BE2C (cell line): Measurements from ENCODE around the gene PGRMC2.

Source experiments
- DNase-seq: peaks from one replicate; pipeline ENCODE4 v3.0.0-alpha.2; 2020
- H3K27me3 ChIP-seq: fragments of 250-450 bp; sonication (Bioruptor Pico); 2 replicates; pipeline ENCODE4 v1.5.1; 2020; ENCODE audit warnings: mild to moderate bottlenecking
- H3K36me3 ChIP-seq: fragments of 250-450 bp; sonication (Bioruptor Pico); 2 replicates; pipeline ENCODE4 v1.5.1; 2020; ENCODE audit warnings: mild to moderate bottlenecking
- H3K4me1 ChIP-seq: fragments of 250-450 bp; sonication (Bioruptor Pico); 2 replicates; pipeline ENCODE4 v1.5.1; 2020
- H3K4me3 ChIP-seq: 2 replicates; pipeline ENCODE4 v1.5.1; 2011; ENCODE audit warnings: low read depth, low read length
- H3K9me3 ChIP-seq: fragments of 250-450 bp; sonication (Bioruptor Pico); 2 replicates; pipeline ENCODE4 v1.5.1; 2020
- TF ChIP-seq, protein P1 (sequence below): IDR thresholded peaks from 2 replicates; pipeline ENCODE4 v1.5.1; 2012; ENCODE audit warnings: mild to moderate bottlenecking, low read depth, low read length

Gene PGRMC2

DNA sequence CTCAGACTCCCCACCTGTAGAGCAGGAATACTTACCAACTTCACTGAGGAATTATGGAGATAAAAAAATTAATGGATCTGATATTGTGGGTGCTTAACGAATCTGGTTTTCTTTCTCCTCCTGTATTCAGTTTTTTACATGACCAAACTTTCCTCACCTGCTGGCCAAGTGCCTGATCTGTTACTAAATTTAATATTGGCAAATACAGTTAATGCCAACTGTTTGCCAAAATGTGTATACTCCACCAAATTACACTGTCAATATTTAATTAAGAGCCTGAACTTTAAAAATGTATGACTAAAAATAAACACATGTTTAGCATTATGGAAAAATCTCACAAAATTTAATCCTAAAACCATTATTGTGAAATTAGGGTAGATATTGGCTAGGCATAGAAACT, 3.3 kb downstream of the PGRMC2 start:
- TF ChIP-seq, protein P1, sequence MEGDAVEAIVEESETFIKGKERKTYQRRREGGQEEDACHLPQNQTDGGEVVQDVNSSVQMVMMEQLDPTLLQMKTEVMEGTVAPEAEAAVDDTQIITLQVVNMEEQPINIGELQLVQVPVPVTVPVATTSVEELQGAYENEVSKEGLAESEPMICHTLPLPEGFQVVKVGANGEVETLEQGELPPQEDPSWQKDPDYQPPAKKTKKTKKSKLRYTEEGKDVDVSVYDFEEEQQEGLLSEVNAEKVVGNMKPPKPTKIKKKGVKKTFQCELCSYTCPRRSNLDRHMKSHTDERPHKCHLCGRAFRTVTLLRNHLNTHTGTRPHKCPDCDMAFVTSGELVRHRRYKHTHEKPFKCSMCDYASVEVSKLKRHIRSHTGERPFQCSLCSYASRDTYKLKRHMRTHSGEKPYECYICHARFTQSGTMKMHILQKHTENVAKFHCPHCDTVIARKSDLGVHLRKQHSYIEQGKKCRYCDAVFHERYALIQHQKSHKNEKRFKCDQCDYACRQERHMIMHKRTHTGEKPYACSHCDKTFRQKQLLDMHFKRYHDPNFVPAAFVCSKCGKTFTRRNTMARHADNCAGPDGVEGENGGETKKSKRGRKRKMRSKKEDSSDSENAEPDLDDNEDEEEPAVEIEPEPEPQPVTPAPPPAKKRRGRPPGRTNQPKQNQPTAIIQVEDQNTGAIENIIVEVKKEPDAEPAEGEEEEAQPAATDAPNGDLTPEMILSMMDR, result no peak
- peaks cover 7% of the 10 kb centered on the region; the same call in 1 of the 2 replicates for H3K36me3 ChIP-seq
- H3K27me3 ChIP-seq, result no peaks in the 10 kb centered on the region
- DNase-seq, result no peak
- H3K4me1 ChIP-seq, result no peaks in the 10 kb centered on the region
- no peaks in the 10 kb centered on the region for H3K9me3 ChIP-seq
- no peak overlapping the region for H3K4me3 ChIP-seq

DNA sequence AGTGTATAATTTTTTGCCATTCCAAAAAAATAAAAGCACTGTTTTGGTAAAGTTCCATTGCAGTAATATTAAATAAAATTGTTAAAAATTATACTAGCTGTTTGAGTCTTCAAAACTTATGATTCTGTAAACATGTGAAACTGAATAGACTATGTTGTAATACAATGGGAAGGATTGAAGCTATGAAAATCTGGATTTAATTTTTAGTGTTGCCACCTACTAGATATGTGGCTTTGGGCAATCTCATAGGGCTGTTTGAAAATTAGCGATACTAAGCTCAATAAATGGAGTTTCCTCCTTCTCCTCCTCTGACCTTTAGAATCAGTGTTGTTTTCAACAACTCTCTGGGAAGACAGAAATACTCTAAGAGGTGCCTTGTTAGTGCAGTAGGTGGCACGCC, 4.5 kb downstream of the PGRMC2 start:
- Histone ChIP-seq H3K36me3 (peaks cover 7% of the 10 kb centered on the region; the same call in 1 of the 2 replicates), H3K27me3 (no peaks in the 10 kb centered on the region), H3K4me3 (no peak overlapping the region), H3K4me1 (no peaks in the 10 kb centered on the region), H3K9me3 (no peaks in the 10 kb centered on the region)
- TF ChIP-seq, protein P1, result no peak
- no peak for DNase-seq

DNA sequence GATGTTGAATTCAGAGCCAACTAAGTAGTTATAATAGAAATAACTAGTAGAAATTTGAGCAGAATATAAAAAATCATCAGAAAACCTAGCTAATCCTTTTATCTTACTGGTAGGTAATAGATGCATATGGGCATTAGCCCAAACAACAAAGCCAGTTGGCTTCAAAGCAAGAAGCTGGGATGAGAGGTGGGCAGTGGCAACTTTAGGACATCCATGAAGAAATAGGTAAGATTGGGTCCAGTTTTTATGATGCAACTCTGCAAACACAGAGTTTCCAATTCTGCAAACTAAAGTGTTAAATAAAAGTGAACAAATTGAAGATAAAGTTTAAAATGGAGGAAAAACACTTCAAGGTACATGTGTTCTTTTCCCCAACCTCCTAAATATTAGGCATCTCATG, 5.1 kb downstream of the PGRMC2 start:
- no peaks in the 10 kb centered on the region for H3K4me1 ChIP-seq
- no peak for DNase-seq
- H3K9me3 ChIP-seq, result no peaks in the 10 kb centered on the region
- TF ChIP-seq, protein P1, result no peak
- no peaks in the 10 kb centered on the region for H3K27me3 ChIP-seq
- H3K4me3 ChIP-seq, result no peak overlapping the region
- H3K36me3 ChIP-seq, result peaks cover 9% of the 10 kb centered on the region; the same call in 1 of the 2 replicates

DNA sequence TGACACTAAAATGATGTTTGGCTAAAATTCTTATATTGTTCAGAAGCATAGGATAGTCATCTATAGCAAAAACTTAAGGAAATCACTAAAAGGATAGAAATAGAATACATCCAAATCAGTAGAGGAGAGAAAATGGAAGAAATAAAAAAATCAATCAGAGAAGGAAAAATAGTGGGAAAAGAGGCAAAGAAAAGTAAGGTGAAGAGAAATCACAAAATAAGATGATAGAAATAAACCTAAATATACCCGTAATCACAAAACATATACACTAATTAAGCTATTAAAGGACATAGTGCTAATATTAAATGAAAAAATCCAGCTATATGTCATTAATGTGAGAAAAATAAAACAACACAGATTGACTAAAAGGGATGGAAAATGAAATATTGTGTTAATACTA, 6.3 kb downstream of the PGRMC2 start:
- no peaks in the 10 kb centered on the region for H3K4me1 ChIP-seq
- no peaks in the 10 kb centered on the region for H3K27me3 ChIP-seq
- no peak overlapping the region for H3K4me3 ChIP-seq
- H3K36me3 ChIP-seq, result peaks cover 16% of the 10 kb centered on the region
- H3K9me3 ChIP-seq, result no peaks in the 10 kb centered on the region
- TF ChIP-seq, protein P1, result no peak
- no peak for DNase-seq

DNA sequence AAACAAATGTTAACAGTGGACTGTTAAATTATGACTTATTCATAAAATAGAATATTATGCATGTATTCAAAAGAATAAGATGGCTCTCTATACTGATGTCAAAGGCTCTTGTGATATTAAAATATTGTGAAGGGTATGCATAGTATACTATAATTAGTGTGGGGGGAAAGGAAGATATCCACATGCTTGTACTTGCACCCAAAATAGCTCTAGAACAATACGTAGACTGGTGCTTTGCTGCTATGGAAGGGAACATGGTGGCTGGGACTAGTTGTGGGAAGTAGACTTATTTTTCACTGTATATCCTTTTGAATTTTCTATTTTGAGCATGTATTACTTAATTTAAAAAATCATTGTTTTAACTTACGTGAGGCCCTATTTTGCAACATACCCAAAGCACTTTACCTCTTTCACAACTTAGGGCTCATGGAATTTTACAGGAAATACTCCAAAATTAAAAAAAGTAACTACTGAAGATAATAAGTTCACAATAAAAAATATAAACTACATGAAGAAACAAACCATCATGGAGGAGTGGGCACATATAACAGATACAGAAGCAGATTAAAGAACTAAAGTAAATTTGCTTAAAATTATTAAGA, 7.9 kb downstream of the PGRMC2 start:
- H3K9me3 ChIP-seq, result no peaks in the 10 kb centered on the region
- TF ChIP-seq, protein P1, result no peak
- H3K4me3 ChIP-seq, result no peak overlapping the region
- H3K27me3 ChIP-seq, result no peaks in the 10 kb centered on the region
- H3K36me3 ChIP-seq, result peaks cover 16% of the 10 kb centered on the region
- no peaks in the 10 kb centered on the region for H3K4me1 ChIP-seq
- DNase-seq, result no peak

DNA sequence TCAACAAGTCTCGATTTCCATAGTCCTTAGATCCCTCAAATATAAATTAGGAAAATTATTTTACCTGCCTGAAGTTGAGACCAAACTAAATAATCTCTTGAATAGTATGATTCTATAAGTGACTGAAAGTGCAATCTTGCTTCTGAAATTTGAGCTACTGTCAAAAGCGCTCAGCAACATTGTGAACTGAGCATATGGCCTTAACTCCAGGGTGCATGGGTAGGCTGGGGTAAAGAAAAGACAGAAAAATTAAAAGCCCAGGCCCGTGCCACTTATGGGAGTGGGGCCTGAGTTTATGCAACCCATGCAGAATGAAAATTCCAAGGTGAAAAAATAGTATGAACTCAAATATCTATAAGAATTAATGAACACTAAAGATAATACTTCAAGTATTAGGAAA, 9.8 kb downstream of the PGRMC2 start:
- Histone ChIP-seq H3K9me3 (no peaks in the 10 kb centered on the region), H3K27me3 (no peaks in the 10 kb centered on the region), H3K4me1 (no peaks in the 10 kb centered on the region), H3K36me3 (peaks cover 13% of the 10 kb centered on the region), H3K4me3 (no peak overlapping the region)
- DNase-seq, result no peak
- TF ChIP-seq, protein P1, result no peak
